Activated T-helper 17 cell treated with anti-CD3 and anti-CD28 coated beads, Interleukin-2, amount 50 U/mL, for 72 hours (primary cell): ENCODE measurements around the gene ATM. TPM values are rescaled to one million over a fixed set of nuclear protein-coding genes. Genes with fewer than 3 reads are reported as not detected.

Experiments
- ATAC-seq: fragments of 150-1000 bp; cut with Tn5 transposase; replicated peaks from 2 replicates; pipeline ENCODE4 v1.10.0; 2021; ENCODE audit warnings: mild to moderate bottlenecking, moderate library complexity
- H3K27ac Mint-ChIP-seq: one replicate; pipeline ENCODE4 v1.8.0; 2022; ENCODE audit warnings: mixed read lengths
- H3K27me3 Mint-ChIP-seq: one replicate; pipeline ENCODE4 v1.8.0; 2022; ENCODE audit warnings: mixed read lengths
- H3K36me3 Mint-ChIP-seq: one replicate; pipeline ENCODE4 v1.8.0; 2022; ENCODE audit warnings: low read depth, mild to moderate bottlenecking, mixed read lengths
- H3K4me1 Mint-ChIP-seq: one replicate; pipeline ENCODE4 v1.8.0; 2022; ENCODE audit warnings: mixed read lengths
- H3K4me3 Mint-ChIP-seq: one replicate; pipeline ENCODE4 v1.8.0; 2022; ENCODE audit warnings: mild to moderate bottlenecking, mixed read lengths
- H3K9me3 Mint-ChIP-seq: one replicate; pipeline ENCODE4 v1.8.0; 2022; ENCODE audit warnings: mixed read lengths
- total RNA-seq, 2 donors: library from RNA; stranded (reverse); gene quantifications; one replicate each; pipeline ENCODE4 v1.2.3, GENCODE V29; 2022

Gene ATM
- total RNA-seq, 2 donors from 2014 or later = 43.6 to 89.7 TPM

GRCh38 chr11:108213784-108214183, 9.1 kb upstream of the ATM start:
- Mint-ChIP-seq H3K9me3 (no peaks in the 10 kb centered on the region), H3K36me3 (peaks cover 84% of the 10 kb centered on the region), H3K4me1 (peaks cover 48% of the 10 kb centered on the region), H3K4me3 (no peak overlapping the region), H3K27me3 (no peaks in the 10 kb centered on the region), H3K27ac (no peak overlapping the region)
- no peak for ATAC-seq

- Mint-ChIP-seq H3K4me1 (peaks cover 54% of the 10 kb centered on the region), H3K27me3 (no peaks in the 10 kb centered on the region), H3K4me3 (peak overlapping the region; percentile 50), H3K27ac (no peak overlapping the region), H3K9me3 (no peaks in the 10 kb centered on the region), H3K36me3 (peaks cover 52% of the 10 kb centered on the region)
- no peak for ATAC-seq
These were observed 5.9 kb upstream of the ATM start for GRCh38 chr11:108216988-108217387.

GRCh38 chr11:108218455-108218854, 4.4 kb upstream of the ATM start:
- Mint-ChIP-seq H3K4me1 (peaks cover 54% of the 10 kb centered on the region), H3K4me3 (no peak overlapping the region), H3K9me3 (no peaks in the 10 kb centered on the region), H3K36me3 (peaks cover 37% of the 10 kb centered on the region), H3K27me3 (no peaks in the 10 kb centered on the region), H3K27ac (no peak overlapping the region)
- no peak for ATAC-seq

- Mint-ChIP-seq H3K27me3 (no peaks in the 10 kb centered on the region), H3K27ac (no peak overlapping the region), H3K4me3 (no peak overlapping the region), H3K4me1 (peaks cover 51% of the 10 kb centered on the region), H3K36me3 (peaks cover 30% of the 10 kb centered on the region), H3K9me3 (no peaks in the 10 kb centered on the region)
- no peak for ATAC-seq
These were observed 3.7 kb upstream of the ATM start for GRCh38 chr11:108218912-108219783.

- Mint-ChIP-seq H3K27ac (no peak overlapping the region), H3K36me3 (peaks cover 25% of the 10 kb centered on the region), H3K27me3 (no peaks in the 10 kb centered on the region), H3K4me1 (peaks cover 46% of the 10 kb centered on the region), H3K4me3 (no peak overlapping the region), H3K9me3 (no peaks in the 10 kb centered on the region)
- no peak for ATAC-seq
These were observed 2.0 kb upstream of the ATM start for GRCh38 chr11:108220721-108221336.

- Mint-ChIP-seq H3K4me1 (peaks cover 46% of the 10 kb centered on the region), H3K36me3 (peaks cover 24% of the 10 kb centered on the region)
- no peak for ATAC-seq
These were observed 1.5 kb upstream of the ATM start for GRCh38 chr11:108221371-108221770.

GRCh38 chr11:108221911-108222573, 825 bp upstream of the ATM start:
- no peak overlapping the region for H3K27ac Mint-ChIP-seq
- peaks cover 24% of the 10 kb centered on the region for H3K36me3 Mint-ChIP-seq
- no peak overlapping the region for H3K4me3 Mint-ChIP-seq
- no peaks in the 10 kb centered on the region for H3K9me3 Mint-ChIP-seq
- H3K27me3 Mint-ChIP-seq = no peaks in the 10 kb centered on the region
- peaks cover 42% of the 10 kb centered on the region for H3K4me1 Mint-ChIP-seq
- no peak for ATAC-seq

More at GRCh38 chr11:108221371-108221770, 1.5 kb upstream of the ATM start:
- H3K4me3 Mint-ChIP-seq = no peak overlapping the region
- no peaks in the 10 kb centered on the region for H3K9me3 Mint-ChIP-seq
- H3K27me3 Mint-ChIP-seq = no peaks in the 10 kb centered on the region
- no peak overlapping the region for H3K27ac Mint-ChIP-seq

- Mint-ChIP-seq H3K27me3 (no peaks in the 10 kb centered on the region), H3K36me3 (peaks cover 33% of the 10 kb centered on the region), H3K27ac (no peak overlapping the region), H3K4me3 (no peak overlapping the region), H3K9me3 (no peaks in the 10 kb centered on the region), H3K4me1 (peaks cover 36% of the 10 kb centered on the region)
- ATAC-seq = peak; percentile 45
These were observed 682 bp downstream of the ATM start for GRCh38 chr11:108223348-108224149.

GRCh38 chr11:108224366-108224765, 1.5 kb downstream of the ATM start:
- H3K4me3 Mint-ChIP-seq = no peak overlapping the region
- no peak for ATAC-seq
- no peak overlapping the region for H3K27ac Mint-ChIP-seq
- peaks cover 42% of the 10 kb centered on the region for H3K36me3 Mint-ChIP-seq
- H3K9me3 Mint-ChIP-seq = no peaks in the 10 kb centered on the region
- H3K4me1 Mint-ChIP-seq = peaks cover 32% of the 10 kb centered on the region
- no peaks in the 10 kb centered on the region for H3K27me3 Mint-ChIP-seq

GRCh38 chr11:108224911-108225786, 2.3 kb downstream of the ATM start:
- H3K4me3 Mint-ChIP-seq = no peak overlapping the region
- no peaks in the 10 kb centered on the region for H3K27me3 Mint-ChIP-seq
- H3K4me1 Mint-ChIP-seq = peaks cover 26% of the 10 kb centered on the region
- H3K27ac Mint-ChIP-seq = no peak overlapping the region
- peaks cover 49% of the 10 kb centered on the region for H3K36me3 Mint-ChIP-seq
- no peaks in the 10 kb centered on the region for H3K9me3 Mint-ChIP-seq
- no peak for ATAC-seq

- no peaks in the 10 kb centered on the region for H3K27me3 Mint-ChIP-seq
- no peak overlapping the region for H3K4me3 Mint-ChIP-seq
- H3K4me1 Mint-ChIP-seq = peaks cover 19% of the 10 kb centered on the region
- H3K36me3 Mint-ChIP-seq = peaks cover 58% of the 10 kb centered on the region
- no peaks in the 10 kb centered on the region for H3K9me3 Mint-ChIP-seq
- H3K27ac Mint-ChIP-seq = no peak overlapping the region
- no peak for ATAC-seq
These were observed 3.2 kb downstream of the ATM start for GRCh38 chr11:108226036-108226435.

- Mint-ChIP-seq H3K36me3 (peaks cover 80% of the 10 kb centered on the region), H3K9me3 (no peaks in the 10 kb centered on the region), H3K4me1 (peaks cover 27% of the 10 kb centered on the region), H3K27me3 (no peaks in the 10 kb centered on the region), H3K4me3 (no peak overlapping the region), H3K27ac (peak overlapping the region; percentile 76)
- no peak for ATAC-seq
These were observed 5.4 kb downstream of the ATM start for GRCh38 chr11:108228251-108228650.

GRCh38 chr11:108233277-108233945, 10.5 kb downstream of the ATM start:
- ATAC-seq = no peak
- Mint-ChIP-seq H3K4me3 (peak overlapping the region; percentile 18), H3K36me3 (peaks cover 75% of the 10 kb centered on the region), H3K4me1 (peaks cover 33% of the 10 kb centered on the region), H3K9me3 (no peaks in the 10 kb centered on the region), H3K27me3 (no peaks in the 10 kb centered on the region), H3K27ac (peak overlapping the region; percentile 42)
